Keratinocyte (primary cell): ENCODE measurements around the gene SPATC1L.

Experiments used
- CTCF ChIP-seq, 3 experiments: IDR thresholded peaks in 1 of 3; conservative IDR thresholded peaks in 1 of 3; optimal IDR thresholded peaks in 1 of 3; 2 replicates in 2 of 3; 3 replicates in 1 of 3; pipeline versions ENCODE3 to v1.5.1; 2011; ENCODE audit warnings: low read length in 3 of 3, mild to moderate bottlenecking in 3 of 3, moderate library complexity in 2 of 3, control low read depth in 1 of 3, inconsistent platforms in 1 of 3; ENCODE audit not compliant: insufficient read depth in 2 of 3; ENCODE audit errors: extremely low read depth in 1 of 3
- EZH2 ChIP-seq: IDR thresholded peaks from one replicate; pipeline ENCODE4 v1.6.1; 2012; ENCODE audit warnings: inconsistent platforms, mild to moderate bottlenecking, low read length, moderate library complexity

GRCh38 chr21:46159390-46159789 lies 24.9 kb downstream of the SPATC1L start:
- TF ChIP-seq CTCF (optimal IDR thresholded peaks at IDR 0.05 in 1 of 3, IDR thresholded peaks at IDR 0.05 in 1 of 3, conservative IDR thresholded peaks at IDR 0.05 in 1 of 3; ENCODE audit: extremely low read depth in 1 of 3, insufficient read depth in 2 of 3, low read length in 3 of 3) (no peak), EZH2 (no peak)
